NCI-H345 treated with DMSO at 0.1 percent for 48 hours (cell line): Measurements from ENCODE around the gene OR10D3.
"Not testable (repeated sequence)": the region's sequence is repeated elsewhere in the genome, so short reads cannot be mapped to it uniquely, and the experiment has no call there.

ENCODE experiments used
- DNase-seq: peaks from one replicate; lab custom pipeline; 2025; ENCODE audit not compliant: unreplicated experiment; lab: John Stamatoyannopoulos, UW

The OR10D3 gene

DNA sequence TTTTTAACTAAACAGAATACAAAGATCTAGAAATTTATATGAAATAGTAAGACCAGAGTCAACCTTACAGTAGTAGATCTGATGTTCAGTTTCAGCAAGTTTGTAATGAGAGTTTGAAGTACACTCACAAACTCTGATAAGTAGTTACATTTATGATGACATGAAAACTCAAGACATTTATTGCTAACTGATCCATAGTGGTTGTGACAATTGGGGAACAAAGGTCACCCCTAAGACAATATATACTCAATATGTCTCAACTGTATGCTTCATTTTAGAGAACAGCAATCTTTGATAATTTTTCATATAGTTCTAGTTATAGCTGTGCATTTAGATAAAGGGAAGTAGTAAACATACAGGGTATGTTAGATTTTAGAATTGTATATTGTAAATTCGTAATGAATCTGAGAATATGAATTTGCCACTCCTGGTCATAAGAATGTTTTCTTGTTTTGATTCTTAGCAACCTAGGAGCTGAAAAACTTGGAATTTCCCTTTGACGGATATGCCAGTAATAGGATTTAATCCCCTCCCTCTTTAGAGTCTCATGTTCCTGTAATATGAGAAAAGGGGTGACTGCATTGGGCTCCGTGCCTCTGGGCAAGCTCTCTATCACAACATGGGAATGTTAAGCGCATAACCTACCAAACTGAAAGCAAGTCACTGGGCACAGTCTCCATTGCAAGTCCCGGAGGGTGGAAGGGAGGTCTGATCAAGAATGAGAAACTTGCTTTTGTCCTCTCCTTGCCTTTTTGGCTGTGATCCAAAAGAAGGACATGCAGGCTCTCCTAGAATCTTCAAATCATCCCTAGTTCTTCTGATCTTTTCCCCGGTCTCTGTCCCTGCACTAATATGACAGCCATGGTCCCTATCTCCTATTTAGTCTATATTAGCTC, 11.4 kb downstream of the OR10D3 start:
- DNase-seq, result no peak

DNA sequence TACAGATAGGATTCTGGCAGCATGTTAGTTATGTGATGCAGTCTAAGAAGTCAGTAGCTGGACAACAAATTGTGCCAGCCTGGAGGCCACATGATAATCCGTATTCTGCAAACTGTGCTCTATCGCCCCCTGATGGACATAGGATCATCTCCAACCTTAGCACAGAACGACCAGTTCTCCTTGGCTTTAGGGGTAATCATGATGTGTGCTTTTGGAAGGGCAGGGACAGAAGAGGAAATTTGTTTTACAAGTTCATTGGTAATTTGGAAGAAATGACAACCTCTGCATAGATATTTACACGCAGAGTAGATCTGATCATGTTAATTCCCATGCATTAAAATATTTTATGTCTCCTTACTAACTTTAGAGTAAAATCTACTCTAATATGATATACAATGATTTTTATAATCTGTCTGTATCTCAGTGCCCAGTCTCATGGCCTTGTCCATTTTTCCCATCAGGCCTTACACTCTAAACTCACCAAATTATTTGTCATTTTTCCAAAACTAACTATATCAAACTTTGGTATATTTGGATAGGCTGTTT, 12.1 kb downstream of the OR10D3 start:
- no peak for DNase-seq

DNA sequence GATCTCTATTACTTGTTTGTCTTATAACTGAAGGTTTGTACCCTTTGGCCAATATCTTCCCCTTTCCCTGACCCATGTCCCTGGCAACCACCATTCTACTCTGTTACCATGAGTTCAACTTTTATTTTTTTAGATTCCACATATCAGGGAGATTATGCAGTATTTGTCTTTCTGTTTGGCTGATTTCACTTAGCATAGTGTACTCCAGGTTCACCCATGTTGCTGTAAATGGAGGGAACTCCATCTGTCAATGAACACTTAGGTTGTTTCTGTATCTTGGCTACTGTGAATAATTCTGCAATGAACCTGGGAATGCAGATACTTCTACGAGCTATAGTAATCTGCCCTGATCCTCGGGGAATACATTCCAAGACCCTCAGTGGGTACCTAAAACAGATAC, 14.9 kb downstream of the OR10D3 start:
- DNase-seq, result no peak

GRCh38 chr11:124198897-124199296, 15.8 kb downstream of the OR10D3 start:
- DNase-seq, result no peak

- no peak for DNase-seq
Measured at GRCh38 chr11:124199702-124200101, 16.6 kb downstream of the OR10D3 start.

DNA sequence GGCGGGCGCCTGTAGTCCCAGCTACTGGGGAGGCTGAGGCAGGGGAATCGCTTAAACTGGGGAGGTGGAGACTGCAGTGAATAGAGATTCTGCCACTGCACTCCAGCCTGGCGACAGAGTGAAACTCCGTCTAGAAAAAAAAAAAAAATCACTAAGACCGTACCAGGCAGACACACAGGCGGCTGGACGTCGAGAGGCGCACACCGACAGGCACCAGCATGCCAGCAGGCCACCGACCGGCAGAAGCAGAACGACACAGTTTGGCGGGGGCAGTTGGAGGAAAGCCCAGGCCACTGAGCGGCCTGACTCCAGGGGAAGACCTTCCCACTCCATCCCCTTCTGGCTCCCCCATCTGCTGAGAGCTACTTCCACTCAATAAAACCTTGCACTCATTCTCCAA, 17.5 kb downstream of the OR10D3 start:
- DNase-seq, result no peak

- DNase-seq, result no peak
Measured at GRCh38 chr11:124202951-124203350, 19.8 kb downstream of the OR10D3 start.

DNA sequence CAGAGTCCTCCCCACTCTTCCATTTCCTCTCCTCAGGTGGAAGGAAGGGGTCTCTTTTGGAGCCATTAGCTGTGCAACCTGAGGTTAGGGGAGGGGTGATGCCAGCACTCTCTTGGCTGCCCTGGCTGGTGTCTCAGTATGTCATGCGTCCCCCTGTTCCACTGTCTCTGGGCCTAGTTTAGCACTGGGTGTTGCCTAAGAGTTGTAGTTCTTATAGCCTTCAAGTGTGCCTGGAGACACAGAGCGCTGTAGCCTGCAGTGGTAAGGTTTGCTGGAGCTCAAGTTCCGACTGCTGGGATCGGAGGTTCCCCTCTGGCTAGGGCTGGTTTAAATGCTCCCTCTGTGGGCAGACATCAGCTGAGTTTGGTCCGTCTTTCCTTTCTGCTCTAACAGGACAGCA, 20.9 kb downstream of the OR10D3 start:
- DNase-seq, result no peak

DNA sequence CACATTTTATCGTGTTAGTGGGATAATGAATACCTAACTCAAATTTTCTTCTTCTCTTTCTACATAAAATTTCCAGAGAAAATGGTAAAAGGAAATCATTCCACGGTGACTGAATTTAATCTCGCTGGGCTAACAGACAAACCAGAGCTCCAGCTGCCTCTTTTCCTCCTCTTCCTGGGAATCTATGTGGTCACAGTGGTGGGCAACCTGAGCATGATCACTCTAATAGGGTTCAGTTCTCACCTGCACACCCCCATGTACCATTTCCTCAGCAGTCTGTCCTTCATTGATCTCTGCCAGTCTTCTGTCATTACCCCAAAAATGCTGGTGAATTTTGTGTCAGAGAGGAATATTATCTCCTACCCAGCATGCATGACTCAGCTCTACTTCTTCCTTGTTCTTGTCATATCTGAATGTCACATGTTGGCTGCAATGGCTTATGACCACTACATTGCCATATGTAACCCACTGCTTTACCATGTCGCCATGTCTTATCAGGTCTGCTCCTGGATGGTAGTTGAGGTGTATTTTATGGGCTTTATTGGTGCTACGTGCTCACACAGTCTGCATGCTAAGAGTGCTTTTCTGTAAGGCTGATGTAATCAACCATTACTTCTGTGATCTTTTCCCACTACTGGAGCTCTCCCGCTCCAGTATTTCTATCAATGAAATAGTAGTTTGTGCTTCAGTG, 24.1 kb downstream of the OR10D3 start:
- no peak for DNase-seq

GRCh38 chr11:124209824-124210357, 26.7 kb downstream of the OR10D3 start:
- DNase-seq, result no peak

DNA sequence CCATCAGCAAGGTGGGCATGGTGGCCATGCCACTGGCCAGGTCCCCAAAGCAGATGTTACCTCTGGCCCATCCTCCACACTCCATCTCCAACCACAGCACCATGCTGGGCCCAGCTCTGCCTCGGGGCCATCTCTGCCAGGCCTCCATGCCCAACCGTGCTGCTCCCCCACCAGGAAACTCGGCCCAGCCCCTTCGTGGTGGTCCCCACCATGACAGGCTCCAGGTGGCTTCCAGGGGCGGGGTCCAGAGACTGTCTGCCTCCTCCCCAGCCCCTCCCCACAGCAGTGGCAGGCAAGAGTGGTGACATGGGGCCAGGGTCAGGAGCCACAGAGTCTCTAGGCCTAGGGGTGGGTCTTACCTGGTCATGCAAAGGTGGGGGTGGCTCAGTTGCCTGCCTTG, 27.3 kb downstream of the OR10D3 start:
- DNase-seq, result no peak

GRCh38 chr11:124211321-124211720, 28.2 kb downstream of the OR10D3 start:
- DNase-seq, result no peak

DNA sequence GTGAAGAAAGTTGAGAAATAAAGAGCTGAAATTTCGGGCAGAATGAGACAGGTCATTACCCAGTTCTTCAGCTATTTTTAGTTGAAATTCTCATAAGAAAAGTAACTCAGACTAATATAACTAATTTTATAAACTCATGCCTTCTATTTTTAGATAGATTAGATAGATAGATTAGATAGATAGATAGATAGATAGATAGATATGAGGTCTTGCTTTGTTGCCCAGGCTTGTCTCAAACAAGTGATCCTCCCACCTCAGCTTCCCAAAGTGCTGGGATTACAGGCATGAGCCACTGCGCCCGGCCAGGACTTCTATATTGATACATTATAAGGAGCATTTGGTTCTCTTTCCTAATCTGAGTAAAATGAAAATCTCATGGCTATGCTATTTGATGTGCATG, 30.9 kb downstream of the OR10D3 start:
- no peak for DNase-seq

DNA sequence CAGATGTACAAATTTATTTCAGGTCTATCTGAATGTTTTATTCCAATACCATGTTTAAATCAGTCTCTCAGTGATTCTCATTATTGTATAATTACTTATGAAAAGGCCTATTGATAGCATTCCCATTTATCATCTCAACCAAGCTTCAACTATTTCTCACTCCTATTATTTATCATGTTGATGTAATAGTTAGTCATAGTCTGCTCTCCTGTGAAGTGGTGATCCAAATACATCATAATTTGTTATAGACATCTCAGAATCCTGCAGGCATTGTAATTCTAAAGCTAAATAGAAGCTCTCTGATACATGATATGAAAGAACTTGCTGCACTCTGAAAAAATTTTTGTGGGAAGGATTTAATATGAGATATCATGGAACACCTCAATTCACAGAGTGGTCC, 36.0 kb downstream of the OR10D3 start:
- DNase-seq, result no peak

GRCh38 chr11:124222407-124222806, 39.3 kb downstream of the OR10D3 start:
- DNase-seq, result no peak

DNA sequence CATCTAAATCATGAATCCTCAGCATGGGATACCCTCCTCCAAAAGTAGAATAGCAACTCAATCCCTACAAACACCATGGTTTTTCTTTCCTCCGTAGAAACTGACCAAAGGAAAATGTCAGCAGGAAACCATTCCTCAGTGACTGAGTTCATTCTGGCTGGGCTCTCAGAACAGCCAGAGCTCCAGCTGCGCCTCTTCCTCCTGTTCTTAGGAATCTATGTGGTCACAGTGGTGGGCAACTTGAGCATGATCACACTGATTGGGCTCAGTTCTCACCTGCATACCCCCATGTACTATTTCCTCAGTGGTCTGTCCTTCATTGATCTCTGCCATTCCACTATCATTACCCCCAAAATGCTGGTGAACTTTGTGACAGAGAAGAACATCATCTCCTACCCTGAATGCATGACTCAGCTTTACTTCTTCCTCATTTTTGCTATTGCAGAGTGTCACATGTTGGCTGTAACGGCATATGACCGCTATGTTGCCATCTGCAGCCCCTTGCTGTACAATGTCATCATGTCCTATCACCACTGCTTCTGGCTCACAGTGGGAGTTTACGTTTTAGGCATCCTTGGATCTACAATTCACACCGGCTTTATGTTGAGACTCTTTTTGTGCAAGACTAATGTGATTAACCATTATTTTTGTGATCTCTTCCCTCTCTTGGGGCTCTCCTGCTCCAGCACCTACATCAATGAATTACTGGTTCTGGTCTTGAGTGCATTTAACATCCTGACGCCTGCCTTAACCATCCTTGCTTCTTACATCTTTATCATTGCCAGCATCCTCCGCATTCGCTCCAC, 41.7 kb downstream of the OR10D3 start:
- DNase-seq, result not testable (repeated sequence)

- no peak for DNase-seq
Measured at GRCh38 chr11:124225471-124225870, 42.3 kb downstream of the OR10D3 start.

- DNase-seq, result no peak
Measured at GRCh38 chr11:124233376-124233775, 50.2 kb downstream of the OR10D3 start.
